Islet of Langerhans (tissue), 1 donor: ENCODE data around the gene RAD51B.

Experiments used
- FAIRE-seq: peaks from one replicate; lab custom pipeline; 2011; peaks lifted over from hg19 to GRCh38; lab: Jason Lieb, UNC

The RAD51B gene

DNA sequence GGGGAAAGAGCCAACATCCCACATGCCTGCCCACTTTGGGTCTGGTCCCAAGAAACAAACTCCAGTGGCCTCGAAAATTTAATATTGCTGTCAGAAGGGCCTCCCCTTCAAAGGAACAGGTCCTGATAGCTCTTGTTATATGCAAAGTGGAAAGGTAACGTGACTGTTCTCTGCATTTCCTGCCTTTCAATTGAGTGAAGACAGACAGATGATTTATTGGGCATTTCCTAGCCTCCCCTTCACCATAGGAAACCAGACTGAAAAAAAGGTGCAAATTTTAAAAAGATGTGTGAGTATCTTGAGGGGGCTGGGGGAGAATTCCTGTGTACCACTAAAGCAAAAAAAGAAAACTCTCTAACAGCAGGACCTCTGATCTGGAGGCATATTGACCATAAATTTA, 738.1 kb downstream of the RAD51B start:
- FAIRE-seq = no peak

DNA sequence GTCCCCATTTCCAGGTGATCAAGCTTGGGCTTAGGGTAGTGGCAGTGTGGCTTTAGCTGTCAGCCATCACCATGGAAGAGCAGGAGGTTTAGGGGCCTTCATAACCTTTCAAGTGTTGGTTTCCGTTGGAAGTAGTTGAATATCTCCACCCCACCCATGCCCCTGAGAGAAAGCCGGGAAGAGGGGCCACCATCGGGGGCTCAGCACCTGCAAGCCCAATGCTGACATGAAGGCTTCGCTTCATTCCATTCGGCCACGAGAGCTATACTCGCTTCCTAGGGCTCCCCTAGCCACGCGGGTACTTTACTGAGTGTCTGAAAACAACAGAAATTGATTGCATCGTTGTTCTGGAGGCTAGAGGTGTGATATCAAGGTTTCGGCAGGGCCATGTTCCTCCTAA, 738.5 kb downstream of the RAD51B start:
- no peak for FAIRE-seq

DNA sequence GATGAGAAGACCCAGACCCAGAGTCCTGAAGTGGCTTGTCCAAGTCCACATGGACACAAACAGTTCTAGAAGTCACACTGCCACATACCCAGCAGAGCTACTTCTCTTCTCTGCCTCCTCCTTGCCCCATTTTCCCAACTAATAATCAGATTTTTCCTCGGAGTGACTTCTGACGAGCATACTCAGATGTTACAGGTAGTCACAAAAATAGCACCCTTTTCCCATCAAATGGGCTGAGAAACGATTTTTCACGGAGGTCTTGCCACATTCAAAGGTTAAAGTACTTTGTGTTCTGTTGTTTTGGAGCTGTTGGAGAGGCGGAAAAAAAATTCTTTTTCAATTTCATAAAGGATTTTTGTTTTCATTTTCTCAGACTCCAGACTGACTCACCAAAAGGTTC, 740.4 kb downstream of the RAD51B start:
- no peak for FAIRE-seq

DNA sequence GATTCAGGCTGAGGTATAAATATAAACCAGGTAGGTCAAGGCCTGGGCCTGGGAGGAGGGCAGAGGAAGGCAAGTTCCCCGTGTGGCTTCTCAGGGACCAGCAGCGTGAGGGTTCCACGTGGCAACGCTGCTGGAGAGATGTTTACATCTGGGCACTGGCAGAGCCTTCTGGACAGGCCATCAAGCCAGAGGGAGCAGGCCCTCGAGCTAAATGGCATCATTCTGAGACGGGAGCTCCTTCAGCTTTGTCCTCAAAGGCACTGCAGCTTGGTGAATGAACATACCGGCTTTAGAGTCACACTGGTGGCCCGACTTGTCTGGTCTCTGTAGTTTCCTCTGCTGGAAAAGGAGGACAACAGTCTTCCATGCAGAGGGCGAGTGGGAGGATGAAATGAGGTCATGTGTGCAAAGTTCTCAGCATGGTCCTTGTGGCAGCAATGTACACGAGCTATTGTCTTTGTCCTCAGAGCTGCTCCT, 742.0 kb downstream of the RAD51B start:
- FAIRE-seq = no peak

DNA sequence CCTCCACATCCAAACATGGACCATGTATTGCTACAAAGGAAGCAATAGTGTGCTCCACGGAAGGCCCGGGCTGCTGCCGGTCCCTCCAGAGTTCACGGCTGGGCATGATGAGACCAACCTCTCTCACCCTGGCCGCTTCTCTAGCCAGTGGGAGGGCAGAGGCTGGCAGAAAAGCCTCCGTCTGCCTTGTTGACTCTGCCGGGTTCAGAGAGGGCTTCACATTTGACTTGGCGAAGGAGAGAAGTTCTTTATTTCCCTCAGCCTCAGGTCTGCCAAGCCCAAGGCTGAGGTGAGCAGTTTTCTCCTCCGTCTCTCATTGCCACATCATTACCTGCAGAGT, 743.3 kb downstream of the RAD51B start:
- no peak for FAIRE-seq

DNA sequence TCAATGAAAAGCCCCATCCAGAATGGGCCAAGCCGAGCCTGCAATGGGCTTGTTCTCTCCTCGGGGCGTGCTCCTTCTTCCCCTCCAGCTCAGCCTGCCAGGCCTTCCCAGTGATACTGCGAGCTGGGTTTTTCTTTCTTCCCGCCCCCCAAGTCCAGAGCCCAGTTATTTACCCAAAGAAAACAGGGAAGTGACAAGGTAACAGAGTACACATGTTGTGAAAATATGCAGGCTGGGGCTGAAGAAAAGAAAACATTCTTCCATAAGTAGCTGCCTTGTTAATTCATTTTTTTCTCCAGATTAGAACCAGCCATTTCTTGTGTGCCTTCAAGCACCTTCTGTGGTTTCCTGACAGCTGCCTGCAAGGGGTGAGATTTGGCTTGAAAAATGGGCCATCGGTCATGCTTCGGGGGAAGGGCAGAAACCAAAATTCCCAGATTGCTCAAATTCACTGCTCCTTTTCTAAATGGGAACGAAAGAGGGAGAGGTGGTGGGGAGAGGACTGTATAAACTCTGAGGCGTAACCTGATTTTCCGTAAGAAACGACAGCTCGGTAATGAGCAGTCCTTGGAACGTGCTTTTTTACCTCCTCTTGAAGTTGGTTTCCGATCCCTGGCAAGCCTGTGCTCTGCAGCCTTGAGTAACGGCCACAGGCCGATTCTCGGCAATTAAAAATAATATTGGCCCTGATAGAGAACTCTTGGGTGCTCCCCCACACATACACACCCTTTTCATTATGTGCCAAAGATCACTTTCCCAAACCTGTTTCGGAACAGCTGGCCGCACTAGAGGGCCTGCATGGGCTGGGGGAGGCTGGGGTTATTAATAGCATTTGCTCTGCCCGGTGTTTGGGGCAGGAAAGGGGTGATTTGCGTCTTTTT, 743.9 kb downstream of the RAD51B start:
- no peak for FAIRE-seq

DNA sequence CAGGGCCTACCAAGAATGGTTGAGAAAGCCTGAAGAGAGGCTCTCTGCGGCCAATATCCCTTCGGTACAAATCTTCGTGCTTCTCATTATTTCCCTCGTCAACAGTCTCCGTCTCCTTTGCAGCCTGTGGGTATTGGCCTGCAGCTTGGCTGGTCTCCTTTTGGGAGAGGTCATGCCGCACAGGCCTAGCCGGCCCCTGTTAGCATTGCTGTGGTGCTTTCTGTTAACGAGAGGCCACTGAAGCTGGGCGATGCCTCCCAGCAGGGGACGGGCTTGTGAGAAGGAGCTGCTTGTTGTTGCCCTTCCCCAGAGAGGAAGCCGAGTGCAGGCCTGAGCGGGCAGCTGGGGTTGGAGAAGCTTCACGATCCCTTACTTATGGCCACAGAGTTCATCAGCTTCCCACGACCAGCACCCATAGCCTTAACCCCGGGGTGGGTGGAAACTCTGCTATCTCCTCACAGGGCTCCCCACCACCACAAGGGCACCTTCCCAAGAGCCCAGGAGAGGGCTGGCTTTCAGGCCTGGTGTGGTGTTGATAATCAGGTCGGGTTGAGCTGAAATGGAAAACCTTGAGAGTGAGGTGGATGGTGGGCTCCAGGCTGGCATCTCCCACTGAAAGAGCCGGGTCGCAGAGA, 744.7 kb downstream of the RAD51B start:
- FAIRE-seq = no peak

DNA sequence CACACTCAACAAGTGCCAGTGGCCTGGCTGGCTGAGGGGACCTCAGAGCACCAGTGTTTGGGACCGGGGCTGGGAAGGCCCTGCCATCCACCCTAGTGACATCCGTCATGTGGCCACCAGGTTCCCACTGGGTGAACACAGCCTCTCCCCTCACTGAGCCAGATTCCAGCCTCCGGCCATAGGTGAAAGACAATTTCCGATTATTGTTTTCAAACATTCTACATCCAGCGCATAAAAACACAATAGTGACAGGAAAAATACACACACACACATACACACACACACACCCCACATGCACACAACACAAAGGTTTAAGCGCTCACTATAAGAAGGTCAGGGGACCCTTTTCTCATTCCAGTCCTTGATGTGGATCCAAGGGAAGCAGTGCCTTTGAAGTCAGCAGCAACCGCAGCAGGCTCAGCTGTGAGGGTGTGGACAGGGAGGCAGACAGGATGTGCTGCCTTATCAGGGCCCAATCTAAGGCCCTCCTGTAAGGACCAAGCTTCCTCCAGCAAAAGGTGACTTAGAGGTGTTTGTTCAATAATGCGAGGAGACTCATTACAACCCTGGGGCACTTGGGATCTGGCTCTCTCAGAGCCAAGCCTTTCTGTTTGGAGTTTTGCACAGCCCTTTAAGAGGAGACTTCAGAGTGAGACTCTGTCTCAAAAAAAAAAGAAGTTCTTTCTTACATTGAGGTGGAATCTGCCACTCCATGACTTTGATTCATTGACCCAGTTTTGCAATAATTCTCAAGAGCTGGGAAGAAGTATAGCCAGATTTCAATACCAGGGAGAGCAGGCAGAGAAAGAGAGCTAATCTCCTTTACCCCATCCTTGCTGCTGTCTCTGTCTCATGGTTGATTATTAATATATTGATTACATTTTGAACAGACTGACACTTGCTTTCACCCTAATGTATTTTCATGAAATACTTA, 745.5 kb downstream of the RAD51B start:
- FAIRE-seq = no peak

DNA sequence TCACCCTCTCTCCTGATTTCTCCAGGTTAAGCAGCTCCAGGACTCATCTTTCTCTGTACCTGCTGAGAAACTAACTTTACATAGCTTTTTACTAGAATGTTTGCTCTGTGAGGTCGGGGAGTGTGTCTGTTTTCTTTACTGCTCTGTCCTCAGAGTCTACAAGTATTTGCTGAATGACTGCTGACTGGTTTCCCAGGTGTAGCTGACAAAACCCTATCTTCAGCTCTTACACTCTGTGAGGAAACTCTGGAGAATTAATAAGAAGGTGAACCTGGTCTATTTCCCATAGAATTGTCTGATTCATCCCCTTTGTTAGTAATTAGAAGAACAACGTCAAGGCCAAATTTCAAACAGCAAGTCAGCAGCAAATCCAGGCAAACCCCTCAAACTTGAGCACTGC, 746.5 kb downstream of the RAD51B start:
- no peak for FAIRE-seq

DNA sequence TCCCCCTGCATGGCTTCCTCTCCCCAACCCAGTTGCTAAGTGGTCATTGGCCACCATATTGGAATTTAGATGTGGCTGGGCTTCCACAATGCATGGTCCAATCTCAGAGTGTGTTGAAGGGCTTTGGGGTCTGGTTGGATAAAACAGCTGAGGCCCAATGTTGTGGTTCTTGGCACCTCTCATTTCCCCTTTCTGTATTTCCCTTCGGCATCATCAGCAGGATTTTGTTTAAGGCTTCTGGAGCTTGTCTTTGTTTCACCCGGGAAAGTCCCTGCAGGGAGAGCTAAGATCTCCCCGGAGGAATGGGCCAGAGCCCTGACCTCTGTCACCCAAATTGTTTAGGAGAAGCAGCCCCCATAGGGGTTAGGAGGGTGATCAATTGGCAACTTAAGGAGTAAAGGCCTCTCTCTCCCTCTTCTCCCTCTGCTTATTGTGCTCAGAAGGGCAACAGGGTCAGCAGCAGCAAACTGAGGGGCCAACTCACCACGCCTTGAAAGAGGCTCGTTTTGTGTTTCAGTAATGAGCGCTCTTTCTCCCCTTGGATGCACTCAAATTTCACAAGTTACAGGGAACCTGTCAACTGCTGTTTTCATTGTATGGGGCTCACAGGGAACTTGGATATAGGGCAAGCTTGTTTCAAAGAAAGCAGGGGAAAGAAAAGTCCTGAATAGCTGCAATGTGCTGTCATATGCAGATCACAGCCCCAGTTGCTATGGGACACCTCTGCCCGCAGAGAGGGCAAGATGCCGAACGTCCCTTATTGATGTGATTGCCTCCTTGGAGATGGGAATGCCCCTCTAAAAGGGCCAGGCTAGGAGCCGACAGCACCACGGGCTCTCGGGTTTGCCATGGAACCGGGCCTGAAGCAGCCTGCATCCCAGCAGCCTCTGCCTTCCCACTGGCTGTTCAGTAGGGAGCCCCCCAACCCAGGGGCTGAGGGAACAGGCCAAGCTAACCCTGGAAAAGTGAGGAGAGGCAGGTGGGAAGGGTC, 749.6 kb downstream of the RAD51B start:
- no peak for FAIRE-seq

DNA sequence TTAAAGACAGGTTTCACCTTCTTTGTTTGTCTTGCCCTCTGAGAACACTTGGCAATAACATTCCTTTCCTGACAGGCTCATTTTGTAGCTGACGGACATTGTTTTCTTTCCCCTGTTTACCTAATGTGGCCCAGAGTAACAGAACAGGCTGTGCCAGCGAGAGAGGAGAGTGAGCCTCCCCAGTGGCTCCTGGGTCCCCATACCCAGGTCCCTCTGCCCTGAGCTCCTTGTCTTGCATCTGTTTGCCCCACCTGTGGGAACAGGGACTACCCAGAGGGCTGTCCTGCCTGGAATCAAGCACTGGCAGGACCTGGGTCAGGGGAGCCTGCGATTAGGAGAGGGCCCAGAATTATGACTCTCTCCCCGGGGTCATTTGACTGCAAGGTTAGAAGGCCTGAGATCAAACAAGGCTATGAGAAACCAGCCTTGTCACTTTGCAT, 750.4 kb downstream of the RAD51B start:
- no peak for FAIRE-seq

DNA sequence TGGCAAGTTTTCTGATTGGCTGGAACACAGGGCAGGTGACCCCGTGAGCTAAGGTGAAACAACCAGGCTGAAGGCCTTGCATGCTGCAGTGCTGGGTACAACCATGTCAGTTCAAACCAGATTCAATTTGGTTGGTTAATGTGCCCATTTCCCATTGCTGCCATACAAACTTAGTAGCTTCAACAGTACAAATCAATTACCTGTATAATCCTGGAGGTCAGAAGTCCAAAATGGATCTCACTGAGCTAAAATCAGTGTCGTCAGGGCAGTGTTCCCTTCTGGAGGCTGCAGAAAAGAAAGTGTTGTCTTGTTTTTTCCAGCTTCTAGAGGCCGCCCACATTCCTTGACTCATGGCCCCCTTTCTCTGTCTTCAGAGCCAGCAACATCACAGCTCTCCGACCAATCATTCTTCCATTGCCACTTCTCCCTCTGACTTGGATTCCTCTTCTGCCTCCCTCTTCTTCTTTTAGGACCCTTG, 751.6 kb downstream of the RAD51B start:
- no peak for FAIRE-seq

DNA sequence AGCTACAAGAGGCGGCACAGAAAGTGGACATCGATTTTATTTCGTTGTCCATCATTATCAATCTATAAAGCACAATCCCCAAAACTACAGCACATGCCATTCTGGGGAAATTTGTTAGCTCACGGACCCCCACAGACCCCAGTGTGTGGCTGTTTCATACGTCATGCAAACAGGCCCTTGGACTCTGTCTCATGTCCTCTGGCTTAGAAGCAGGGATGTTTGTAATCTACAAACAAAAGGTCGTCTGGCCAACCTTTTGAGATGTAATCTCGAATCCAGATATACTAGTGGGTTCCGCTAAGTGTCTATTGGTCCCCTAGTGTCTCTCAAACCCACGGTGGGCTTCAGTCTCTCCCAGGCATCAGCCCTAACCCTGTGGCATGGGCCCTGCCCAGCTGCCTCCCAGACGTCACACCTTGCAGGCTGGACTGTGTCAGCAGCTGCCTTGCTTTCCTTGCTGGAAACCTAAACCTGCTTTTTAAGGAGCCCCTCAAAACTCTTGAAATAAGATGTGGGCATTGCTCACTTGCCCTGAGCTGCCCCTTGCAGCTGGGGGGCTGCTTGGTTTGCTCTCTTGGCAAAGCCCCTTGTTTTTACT, 752.4 kb downstream of the RAD51B start:
- FAIRE-seq = no peak

DNA sequence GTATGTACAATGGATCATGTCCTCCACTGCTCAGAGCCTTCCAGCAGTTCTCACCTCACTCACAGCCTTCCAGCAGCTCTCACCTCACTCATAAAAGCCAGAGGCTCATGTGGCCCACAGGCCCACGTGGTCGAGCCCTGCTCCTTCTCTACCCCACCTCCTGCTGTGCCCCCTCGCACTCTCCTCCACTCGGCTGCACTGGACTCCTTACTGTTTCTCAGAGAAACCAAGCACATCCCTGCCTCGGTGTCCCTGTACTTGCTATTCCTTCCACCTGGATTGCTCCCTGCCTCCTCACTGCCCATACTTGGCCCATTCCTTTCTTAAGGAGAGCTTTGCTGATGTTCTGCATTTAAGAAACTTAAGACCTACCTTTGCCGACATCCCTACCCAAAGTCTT, 753.5 kb downstream of the RAD51B start:
- no peak for FAIRE-seq

DNA sequence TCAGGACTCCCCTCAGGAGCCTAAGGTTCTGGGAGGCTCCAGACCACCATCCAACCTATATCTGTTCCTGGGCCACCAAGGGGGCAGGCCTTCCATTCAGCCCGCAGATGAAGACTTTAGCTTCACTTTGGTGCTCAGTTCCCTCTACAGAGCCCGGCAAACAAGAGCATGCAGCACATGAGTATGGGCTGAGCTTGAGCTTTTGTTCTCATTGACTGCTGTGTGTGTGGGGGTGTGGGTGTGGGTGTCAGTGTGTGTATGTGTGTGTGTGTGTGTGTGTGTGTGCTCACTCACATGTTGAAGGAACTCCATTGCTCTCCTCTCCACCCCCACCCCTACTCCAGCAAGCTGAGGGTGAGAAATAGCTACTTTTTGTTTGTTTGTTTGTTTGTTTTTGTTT, 754.1 kb downstream of the RAD51B start:
- no peak for FAIRE-seq

DNA sequence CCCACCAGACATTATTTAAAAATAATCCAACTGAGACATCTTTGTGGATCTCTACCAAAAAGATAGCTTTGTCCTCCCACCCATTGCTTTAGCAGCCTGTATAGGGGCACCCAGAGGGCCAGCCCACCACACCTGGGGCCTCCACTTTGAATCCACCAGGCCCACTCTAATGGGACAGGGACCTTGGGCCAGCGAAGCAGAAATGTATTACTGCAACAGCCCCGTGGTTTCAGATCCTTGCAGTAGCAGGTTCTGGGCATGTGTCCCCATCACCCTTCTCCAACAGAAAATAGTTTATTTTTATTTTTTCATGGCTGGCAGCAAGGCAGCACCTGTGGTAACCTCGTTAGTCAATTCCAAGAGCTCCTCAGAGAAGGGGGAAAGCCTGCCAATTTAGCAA, 754.9 kb downstream of the RAD51B start:
- FAIRE-seq = no peak

DNA sequence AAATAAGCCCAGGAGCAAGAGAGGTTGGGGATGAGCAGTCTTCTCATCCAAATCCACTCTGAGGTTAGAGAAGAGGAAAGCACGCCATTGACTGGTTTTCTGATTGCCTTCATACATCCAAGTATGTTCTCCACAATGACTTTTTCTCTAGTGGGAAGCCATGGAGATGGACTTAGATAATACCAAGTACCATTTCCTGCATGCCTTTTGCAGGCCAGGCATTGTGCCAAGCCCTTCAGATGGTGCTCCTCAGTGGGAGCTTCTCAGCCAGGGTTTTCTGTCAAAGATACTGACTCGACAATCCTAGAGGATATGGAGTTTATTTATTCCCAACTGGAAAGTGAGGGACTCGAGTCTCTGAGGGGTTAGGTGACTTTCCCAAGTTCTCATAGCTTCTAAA, 755.3 kb downstream of the RAD51B start:
- no peak for FAIRE-seq

DNA sequence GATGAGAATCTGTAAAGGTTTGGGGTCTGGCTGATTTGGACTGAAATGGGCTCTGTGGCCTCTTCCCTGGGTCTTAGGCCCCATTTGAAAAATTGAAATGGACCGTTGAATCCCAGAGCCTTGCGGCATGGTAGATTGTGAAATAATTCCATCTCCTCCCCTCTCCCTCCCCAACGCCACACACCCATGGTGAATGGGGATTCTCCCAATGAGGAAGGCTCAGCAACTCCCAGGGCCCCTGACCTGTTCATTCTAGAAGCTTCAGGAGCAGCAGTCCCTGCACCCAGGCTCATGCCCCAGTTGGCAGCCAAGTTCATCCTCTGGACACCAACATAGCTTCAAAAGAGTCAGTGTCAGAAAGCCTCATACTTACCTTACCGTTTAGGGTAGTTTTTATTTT, 755.8 kb downstream of the RAD51B start:
- FAIRE-seq = no peak

DNA sequence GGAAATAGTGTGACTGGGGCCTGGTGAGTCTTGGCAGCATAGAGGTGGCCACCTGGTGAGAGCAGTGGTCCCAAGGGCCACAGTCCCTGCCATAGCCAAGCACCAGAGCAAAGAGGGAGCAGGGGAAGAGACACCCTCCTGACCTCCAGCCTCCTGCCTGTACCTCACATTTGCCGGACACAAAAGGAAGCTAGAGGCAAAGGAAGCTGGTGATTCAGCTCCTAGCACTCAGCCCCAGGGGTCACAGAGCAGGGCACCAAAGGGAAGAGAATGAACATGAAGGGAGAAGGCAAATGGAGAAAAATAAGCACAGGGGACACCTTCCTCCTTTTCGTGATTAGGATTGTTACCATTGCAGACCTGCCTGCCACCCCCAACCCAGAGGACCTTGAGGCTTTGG, 756.5 kb downstream of the RAD51B start:
- FAIRE-seq = no peak

DNA sequence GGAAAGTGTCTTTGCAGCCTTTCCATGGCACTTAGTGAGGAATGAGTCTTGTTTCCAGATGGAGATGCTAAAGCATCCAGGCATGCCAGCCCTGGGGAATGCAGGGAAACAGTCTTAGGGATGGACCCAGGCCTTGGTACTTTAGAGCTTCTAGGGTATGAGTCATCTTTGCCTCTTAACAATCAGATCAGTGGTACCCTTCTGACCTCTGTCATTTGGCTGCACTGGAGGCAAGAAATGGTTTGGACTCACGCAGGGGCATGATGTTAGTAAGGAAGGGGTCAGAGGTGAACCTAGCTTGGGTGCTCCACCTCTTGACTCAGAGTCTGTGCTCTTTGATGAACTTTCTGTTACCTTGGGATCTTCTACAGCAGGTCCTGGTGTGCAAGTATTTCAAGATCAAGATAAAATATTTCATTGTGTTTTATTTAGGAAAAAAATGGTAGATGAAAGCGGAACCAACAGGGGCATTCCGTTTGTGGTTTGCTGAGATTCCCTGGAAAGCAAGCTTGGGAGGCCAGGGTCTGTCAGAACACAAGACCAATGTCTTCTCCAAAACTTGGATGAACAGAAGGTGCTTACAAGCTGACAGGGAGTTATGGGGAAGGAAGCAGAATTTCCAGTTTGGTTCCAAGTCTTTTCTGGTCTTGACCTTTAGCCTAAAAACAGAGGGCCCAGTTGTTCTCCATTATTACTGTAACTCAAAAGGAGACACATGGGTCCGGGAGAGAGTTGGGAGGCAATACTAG, 757.1 kb downstream of the RAD51B start:
- no peak for FAIRE-seq
